NT2/D1 (cell line): ENCODE results near the gene NRXN2.
A peak's percentile ranks its signal among the peaks of the same experiment; 100 is the strongest.

Experiments used
- DNase-seq: peaks from one replicate; pipeline ENCODE4 v3.0.0-alpha.2; 2011; ENCODE audit warnings: low read depth, low spot score
- H3K27me3 ChIP-seq: 2 replicates; pipeline ENCODE4 v1.6.0; 2011; ENCODE audit warnings: mild to moderate bottlenecking; ENCODE audit not compliant: insufficient read length, insufficient read depth
- H3K36me3 ChIP-seq: 2 replicates; pipeline ENCODE4 v1.6.1; 2011; ENCODE audit warnings: mild to moderate bottlenecking, low read length, mixed read lengths; ENCODE audit not compliant: insufficient read depth, insufficient read length
- H3K4me1 ChIP-seq: 2 replicates; pipeline ENCODE4 v1.5.1; 2011; ENCODE audit not compliant: insufficient read depth, insufficient read length
- H3K4me3 ChIP-seq: 2 replicates; pipeline ENCODE4 v1.5.1; 2011; ENCODE audit warnings: low read depth; ENCODE audit not compliant: insufficient read length
- H3K9ac ChIP-seq: 2 replicates; pipeline ENCODE4 v1.6.0; 2011; ENCODE audit warnings: low read depth; ENCODE audit not compliant: insufficient read length
- H3K9me3 ChIP-seq: 2 replicates; pipeline ENCODE4 v1.5.1; 2011; ENCODE audit warnings: mild to moderate bottlenecking, low read length; ENCODE audit not compliant: insufficient read depth
- SUZ12 ChIP-seq: IDR thresholded peaks from 2 replicates; pipeline ENCODE4 v1.6.1; 2011; ENCODE audit not compliant: insufficient read length, insufficient read depth; ENCODE audit errors: extremely low read depth
- YY1 ChIP-seq: IDR thresholded peaks from 2 replicates; pipeline ENCODE4 v1.6.1; 2011; ENCODE audit not compliant: insufficient read length, insufficient read depth
- ZNF274 ChIP-seq: IDR thresholded peaks from 2 replicates; pipeline ENCODE4 v1.6.1; 2011; ENCODE audit warnings: mild to moderate bottlenecking, low read depth, low read length

Gene NRXN2

DNA sequence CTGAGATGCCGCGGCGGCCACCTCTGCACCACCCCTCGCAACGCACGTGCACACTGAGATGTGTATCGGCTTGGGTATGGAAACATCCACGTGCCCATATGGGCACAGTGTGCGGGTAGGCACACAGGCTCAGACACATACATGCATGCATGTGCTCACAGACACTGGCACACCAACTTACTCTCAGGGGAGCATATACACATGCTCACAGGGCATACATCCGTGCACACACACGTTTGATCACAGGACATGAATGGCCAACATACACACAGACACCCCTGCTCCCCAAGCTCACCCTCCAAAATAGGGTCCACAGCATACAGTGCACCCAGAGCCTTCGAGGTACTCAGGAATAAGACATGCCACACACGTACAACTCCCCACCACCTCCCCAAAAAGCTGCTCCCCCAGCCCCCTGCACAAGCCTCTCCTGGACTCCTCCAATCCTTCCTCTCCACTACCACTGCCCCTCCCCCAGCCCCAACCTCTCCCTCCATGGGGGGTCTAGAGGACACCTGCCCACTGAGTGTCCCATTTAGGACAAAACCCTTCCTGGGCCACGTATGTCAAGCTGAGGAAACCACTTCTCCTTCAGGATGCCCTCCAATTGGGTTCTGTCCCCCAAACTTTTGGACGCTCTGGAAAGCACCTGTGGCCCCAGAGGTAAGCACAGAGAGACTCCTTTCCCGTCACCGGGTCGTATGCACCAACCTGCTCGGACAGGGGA lies 78.9 kb downstream of the NRXN2 start:
- TF ChIP-seq SUZ12 (no peak), YY1 (no peak), ZNF274 (no peak)
- Histone ChIP-seq H3K36me3 (no peaks in the 10 kb centered on the region), H3K9me3 (0 out of 2 replicates have a peak, but pooled peaks cover 6% of the 10 kb centered on the region), H3K4me3 (peak overlapping the region; percentile 46), H3K4me1 (peaks cover 23% of the 10 kb centered on the region), H3K9ac (peak overlapping the region; percentile 80), H3K27me3 (peaks cover 44% of the 10 kb centered on the region)
- DNase-seq, result no peak

DNA sequence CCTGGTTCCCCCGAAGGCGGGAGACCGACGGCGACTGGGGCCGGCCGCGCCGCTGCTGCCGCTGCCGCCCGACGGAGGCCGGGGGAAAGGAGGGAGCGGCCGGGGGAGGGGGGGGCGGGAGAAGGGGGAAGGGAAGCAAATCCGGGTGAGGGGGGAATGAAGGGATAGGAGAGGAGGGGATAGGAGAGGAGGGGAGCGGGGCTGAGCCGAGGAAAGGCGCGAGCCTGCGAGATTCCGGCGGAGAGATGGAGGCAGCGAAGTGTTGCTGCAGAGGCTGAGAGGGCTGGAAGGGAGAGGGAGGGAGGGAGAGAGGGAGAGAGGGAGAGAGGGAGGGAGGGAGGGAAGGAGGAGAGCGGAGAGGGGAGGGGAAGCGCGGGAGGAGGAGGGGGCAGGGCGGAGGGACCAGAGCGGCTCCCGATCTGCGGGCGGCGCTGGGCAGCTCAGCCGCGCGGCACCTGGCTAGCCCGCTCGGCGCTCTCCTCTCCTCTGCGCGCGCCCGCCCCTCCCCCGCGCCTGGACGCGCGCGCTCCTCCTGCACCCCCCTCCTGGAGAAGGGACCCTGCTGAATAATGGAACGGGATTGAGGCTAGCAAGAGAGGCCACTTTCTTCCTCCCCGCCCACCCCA lies 79.6 kb downstream of the NRXN2 start:
- no peaks in the 10 kb centered on the region for H3K36me3 ChIP-seq
- peaks cover 23% of the 10 kb centered on the region for H3K4me1 ChIP-seq
- H3K9ac ChIP-seq, result peak overlapping the region; percentile 80
- DNase-seq, result peak; percentile 63
- TF ChIP-seq YY1 (no peak), ZNF274 (no peak), SUZ12 (no peak)
- 0 out of 2 replicates have a peak, but pooled peaks cover 6% of the 10 kb centered on the region for H3K9me3 ChIP-seq
- peak overlapping the region; percentile 58 for H3K4me3 ChIP-seq
- peaks cover 51% of the 10 kb centered on the region for H3K27me3 ChIP-seq

DNA sequence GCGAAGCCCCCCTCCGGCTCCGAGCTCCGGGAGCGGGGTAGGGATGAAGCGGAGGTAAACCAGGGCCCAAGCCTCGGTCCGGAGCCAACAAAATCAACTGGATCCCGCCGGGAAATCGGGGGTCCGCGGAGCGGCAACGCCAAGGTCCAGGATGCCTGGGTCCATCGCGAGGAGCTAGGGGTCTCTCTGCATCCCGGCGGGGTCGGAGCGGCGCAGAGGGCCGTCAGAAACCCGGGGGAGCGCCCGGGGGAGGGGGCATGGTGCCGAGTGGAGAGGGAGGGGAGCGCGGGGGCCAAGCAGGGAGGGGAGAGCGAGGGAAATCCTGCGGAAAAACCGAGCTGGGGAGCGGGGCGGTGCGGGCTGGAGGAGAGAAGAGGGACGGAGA lies 80.1 kb downstream of the NRXN2 start:
- H3K4me3 ChIP-seq, result peak overlapping the region; percentile 58
- peak overlapping the region; percentile 63 for H3K9ac ChIP-seq
- H3K36me3 ChIP-seq, result no peaks in the 10 kb centered on the region
- TF ChIP-seq SUZ12, result no peak
- peaks cover 23% of the 10 kb centered on the region for H3K4me1 ChIP-seq
- DNase-seq, result no peak
- H3K27me3 ChIP-seq, result peaks cover 55% of the 10 kb centered on the region
- H3K9me3 ChIP-seq, result 0 out of 2 replicates have a peak, but pooled peaks cover 6% of the 10 kb centered on the region

DNA sequence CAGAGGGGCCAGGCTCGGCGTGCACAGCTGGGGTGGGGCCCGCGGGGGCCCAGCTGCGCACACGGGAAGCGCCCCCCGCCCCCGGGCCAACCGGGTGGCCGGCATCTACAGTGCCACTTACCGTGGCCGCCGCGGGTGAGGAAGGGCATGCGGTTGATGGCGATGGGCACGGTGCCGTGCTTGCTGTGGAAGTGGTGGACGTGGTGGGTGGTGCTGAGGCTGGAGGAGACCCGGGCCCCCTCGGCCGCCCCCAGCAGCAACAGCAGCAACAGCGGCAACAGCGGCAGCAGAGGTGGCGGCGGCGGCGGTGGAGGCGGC lies 80.6 kb downstream of the NRXN2 start:
- H3K4me1 ChIP-seq, result peaks cover 20% of the 10 kb centered on the region
- DNase-seq, result no peak
- H3K36me3 ChIP-seq, result no peaks in the 10 kb centered on the region
- TF ChIP-seq YY1 (no peak), SUZ12 (peak; percentile 83), ZNF274 (no peak)
- H3K4me3 ChIP-seq, result peak overlapping the region; percentile 58
- H3K27me3 ChIP-seq, result peaks cover 55% of the 10 kb centered on the region
- 0 out of 2 replicates have a peak, but pooled peaks cover 6% of the 10 kb centered on the region for H3K9me3 ChIP-seq
- H3K9ac ChIP-seq, result peak overlapping the region; percentile 46

GRCh38 chr11:64641596-64642417 lies 81.2 kb downstream of the NRXN2 start:
- peaks cover 17% of the 10 kb centered on the region for H3K4me1 ChIP-seq
- peak overlapping the region; percentile 46 for H3K9ac ChIP-seq
- no peak for TF ChIP-seq YY1
- no peak for TF ChIP-seq SUZ12
- TF ChIP-seq ZNF274, result no peak
- no peak for DNase-seq
- 0 out of 2 replicates have a peak, but pooled peaks cover 6% of the 10 kb centered on the region for H3K9me3 ChIP-seq
- no peaks in the 10 kb centered on the region for H3K36me3 ChIP-seq
- peaks cover 55% of the 10 kb centered on the region for H3K27me3 ChIP-seq
- peak overlapping the region; percentile 58 for H3K4me3 ChIP-seq

GRCh38 chr11:64639885-64640284 lies 83.1 kb downstream of the NRXN2 start:
- Histone ChIP-seq H3K9me3 (0 out of 2 replicates have a peak, but pooled peaks cover 6% of the 10 kb centered on the region), H3K36me3 (no peaks in the 10 kb centered on the region), H3K4me3 (no peak overlapping the region), H3K9ac (no peak overlapping the region), H3K27me3 (peaks cover 55% of the 10 kb centered on the region), H3K4me1 (peaks cover 20% of the 10 kb centered on the region)
- no peak for TF ChIP-seq SUZ12
- TF ChIP-seq ZNF274, result no peak
- no peak for TF ChIP-seq YY1
- no peak for DNase-seq

DNA sequence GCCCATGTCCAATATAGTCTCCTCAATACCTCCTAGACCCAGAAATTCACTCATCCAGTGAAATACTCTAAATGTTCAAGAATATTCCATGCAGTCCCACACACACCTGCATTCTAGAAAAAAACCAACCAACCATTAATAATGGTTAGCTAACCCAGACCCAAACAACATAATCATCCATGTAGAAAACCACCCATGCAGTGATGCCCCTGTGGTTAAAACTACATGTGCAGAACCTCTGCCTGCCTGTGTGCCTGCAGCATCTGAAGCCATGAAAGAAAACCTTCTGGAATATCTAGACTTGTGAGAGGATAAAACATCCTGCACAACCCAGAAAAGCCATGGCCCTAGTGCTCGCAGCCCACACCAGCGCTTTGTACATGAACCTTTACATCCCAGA lies 84.2 kb downstream of the NRXN2 start:
- Histone ChIP-seq H3K9ac (no peak overlapping the region), H3K27me3 (peaks cover 52% of the 10 kb centered on the region), H3K9me3 (0 out of 2 replicates have a peak, but pooled peaks cover 6% of the 10 kb centered on the region), H3K4me3 (no peak overlapping the region), H3K36me3 (no peaks in the 10 kb centered on the region), H3K4me1 (peaks cover 10% of the 10 kb centered on the region)
- TF ChIP-seq SUZ12, result no peak
- TF ChIP-seq ZNF274, result no peak
- no peak for TF ChIP-seq YY1
- no peak for DNase-seq
